ENCODE data around the gene ROR1. TPM values are rescaled to one million over a fixed set of nuclear protein-coding genes. Genes with fewer than 3 reads are reported as not detected.

ROR1 gene
- total RNA-seq, 1 donor from 2014 or later, result not detected

DNA sequence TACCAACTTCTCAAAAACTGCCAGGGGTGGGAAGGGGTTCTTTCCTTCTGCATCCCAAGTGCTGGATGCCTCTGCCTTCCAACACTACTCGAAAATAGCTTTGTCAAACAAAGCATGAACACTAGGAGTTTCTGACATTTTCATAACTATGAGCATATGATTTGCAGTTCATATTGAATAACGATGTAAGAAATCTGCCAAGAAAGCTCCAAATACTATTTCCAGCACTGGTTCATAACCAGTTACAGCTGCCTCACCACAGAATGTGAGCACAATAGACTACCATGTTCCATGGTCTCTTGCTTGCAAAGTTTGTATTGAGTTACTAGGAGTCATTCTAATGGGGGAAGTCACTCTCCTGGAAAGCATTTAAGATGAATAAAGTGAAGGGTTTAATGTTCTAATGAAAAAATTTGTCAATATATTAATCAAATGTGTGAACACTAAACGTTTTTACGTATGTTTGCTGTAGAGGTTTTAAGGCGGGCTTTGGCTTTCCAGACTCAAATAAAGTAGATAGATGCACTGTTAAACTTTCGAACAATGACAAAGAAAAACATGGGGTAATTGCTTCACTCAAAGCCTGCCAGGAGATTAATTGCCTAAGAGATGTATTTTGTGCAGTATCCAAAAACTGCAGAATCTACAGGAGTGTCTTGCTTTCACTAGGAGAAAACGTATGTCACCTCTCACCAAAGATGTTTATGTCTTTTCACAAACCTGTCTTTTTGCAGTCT lies 351.1 kb downstream of the ROR1 start:
- no peak for DNase-seq
- Mint-ChIP-seq H3K27ac (no peak overlapping the region), H3K9me3 (no peaks in the 10 kb centered on the region), H3K27me3 (peaks cover 18% of the 10 kb centered on the region), H3K4me3 (no peak overlapping the region), H3K4me1 (no peaks in the 10 kb centered on the region), H3K36me3 (ENCODE audit: low read depth) (no peaks in the 10 kb centered on the region)
- intact Hi-C loops (cut with micrococcal nuclease), result no loop called here

DNA sequence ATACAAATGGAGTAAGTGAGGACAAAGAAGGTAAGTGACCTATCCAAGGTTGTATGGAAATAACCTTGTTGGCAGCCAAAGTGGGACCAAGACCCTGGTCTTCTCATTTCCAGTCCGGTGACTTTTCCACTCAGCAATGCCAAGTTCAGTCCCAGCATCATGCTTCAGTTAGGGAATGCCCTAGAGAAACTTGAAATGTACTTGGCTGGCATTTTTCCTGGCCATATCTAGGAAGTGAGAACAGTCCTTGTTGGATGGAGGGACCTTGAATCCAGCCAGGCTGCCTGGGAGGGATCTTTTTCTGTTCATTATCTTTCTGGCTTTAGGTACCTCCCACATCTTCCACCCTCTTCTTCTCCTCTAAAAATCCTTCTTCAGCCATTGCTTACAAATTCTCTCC lies 352.8 kb downstream of the ROR1 start:
- no peak for DNase-seq
- Mint-ChIP-seq H3K4me1 (no peaks in the 10 kb centered on the region), H3K9me3 (no peaks in the 10 kb centered on the region), H3K27me3 (peaks cover 18% of the 10 kb centered on the region), H3K36me3 (ENCODE audit: low read depth) (no peaks in the 10 kb centered on the region), H3K27ac (no peak overlapping the region), H3K4me3 (no peak overlapping the region)
- intact Hi-C loops (cut with micrococcal nuclease), result no loop called here

DNA sequence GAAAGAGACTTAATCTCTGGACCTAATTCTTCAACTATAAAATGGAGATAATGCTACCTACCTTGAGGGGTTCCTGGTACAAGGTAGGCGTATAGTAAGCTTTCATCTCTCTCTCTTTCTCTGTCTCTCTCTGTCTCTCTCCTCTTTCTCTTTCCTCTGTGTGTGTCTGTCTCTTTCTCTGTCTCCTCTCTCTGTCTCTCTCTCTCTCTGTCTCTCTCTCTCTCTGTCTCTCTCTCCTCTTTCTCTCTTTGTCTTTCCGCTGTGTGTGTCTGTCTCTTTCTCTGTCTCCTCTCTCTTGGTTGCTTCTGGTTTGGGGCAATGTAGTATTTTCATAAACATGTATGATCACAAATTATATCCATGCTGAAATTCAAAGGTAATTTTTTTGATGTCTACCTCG lies 353.5 kb downstream of the ROR1 start:
- Mint-ChIP-seq H3K4me1 (no peaks in the 10 kb centered on the region), H3K27me3 (peaks cover 18% of the 10 kb centered on the region), H3K4me3 (no peak overlapping the region), H3K27ac (no peak overlapping the region), H3K9me3 (no peaks in the 10 kb centered on the region), H3K36me3 (ENCODE audit: low read depth) (no peaks in the 10 kb centered on the region)
- intact Hi-C loops (cut with micrococcal nuclease), result no loop called here
- no peak for DNase-seq

DNA sequence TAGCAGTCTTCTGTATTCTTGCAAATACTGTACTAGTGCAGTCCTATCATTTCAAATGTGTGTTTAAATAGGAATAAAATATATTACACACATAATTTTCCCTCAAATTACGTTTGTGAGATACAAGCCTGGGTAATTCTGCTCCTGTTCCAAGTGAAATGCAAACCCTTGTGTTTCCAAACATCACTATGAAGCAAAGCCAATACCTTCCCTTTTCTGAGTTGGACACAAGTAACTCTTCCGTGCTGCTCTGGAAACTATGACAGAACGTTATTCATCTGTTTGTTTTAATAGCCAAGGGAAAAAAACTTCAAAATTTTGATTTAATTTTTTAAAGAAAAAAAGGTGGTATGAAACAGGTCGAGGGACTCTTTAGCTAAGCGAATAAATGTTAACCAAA lies 355.9 kb downstream of the ROR1 start:
- no peak for DNase-seq
- Mint-ChIP-seq H3K4me3 (no peak overlapping the region), H3K9me3 (no peaks in the 10 kb centered on the region), H3K27me3 (peaks cover 7% of the 10 kb centered on the region), H3K27ac (no peak overlapping the region), H3K36me3 (ENCODE audit: low read depth) (no peaks in the 10 kb centered on the region), H3K4me1 (no peaks in the 10 kb centered on the region)
- intact Hi-C loops (cut with micrococcal nuclease), result no loop called here

DNA sequence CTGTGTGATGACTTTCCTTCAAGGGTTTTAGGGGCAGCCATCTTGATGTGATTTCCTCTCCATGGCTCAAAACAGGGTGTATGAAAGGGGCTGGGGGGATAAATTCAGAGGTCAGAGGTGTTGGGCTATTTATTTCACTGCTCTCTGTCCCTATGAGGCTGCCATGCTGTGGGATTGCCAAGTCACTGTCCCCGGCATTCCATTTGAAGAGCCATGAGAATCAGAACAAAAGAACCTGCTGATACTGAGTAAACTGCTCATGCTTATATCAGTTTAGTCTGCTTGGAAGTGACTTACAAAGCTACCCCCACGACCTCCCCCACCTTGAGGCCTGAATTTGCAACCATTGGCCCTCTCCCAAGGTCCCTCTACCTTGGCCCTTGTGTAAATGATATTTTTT lies 357.3 kb downstream of the ROR1 start:
- Mint-ChIP-seq H3K9me3 (no peaks in the 10 kb centered on the region), H3K4me1 (no peaks in the 10 kb centered on the region), H3K27me3 (peaks cover 6% of the 10 kb centered on the region), H3K36me3 (ENCODE audit: low read depth) (no peaks in the 10 kb centered on the region), H3K27ac (no peak overlapping the region), H3K4me3 (no peak overlapping the region)
- intact Hi-C loops (cut with micrococcal nuclease), result no loop called here
- no peak for DNase-seq

DNA sequence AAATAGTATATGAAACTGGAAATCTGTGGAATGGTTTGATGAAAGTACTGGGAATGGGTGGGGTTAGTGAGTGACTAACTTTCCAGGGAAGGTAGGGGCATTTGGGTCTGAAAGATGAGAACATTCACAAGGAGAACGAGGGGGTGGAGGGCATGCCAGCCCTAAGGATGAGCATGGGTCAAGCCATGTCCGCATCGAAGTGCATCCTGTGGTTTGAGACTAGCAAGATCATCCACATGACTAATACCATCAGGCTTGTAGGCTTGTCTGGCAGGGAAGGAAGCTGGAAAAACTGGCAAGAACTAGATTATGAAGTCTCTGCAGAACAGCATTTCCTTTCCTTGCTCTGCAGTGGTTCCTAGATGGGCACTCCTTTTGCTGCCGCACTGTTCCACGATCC lies 359.2 kb downstream of the ROR1 start:
- Mint-ChIP-seq H3K4me3 (no peak overlapping the region), H3K27me3 (peaks cover 4% of the 10 kb centered on the region), H3K36me3 (ENCODE audit: low read depth) (no peaks in the 10 kb centered on the region), H3K4me1 (no peaks in the 10 kb centered on the region), H3K27ac (no peak overlapping the region), H3K9me3 (no peaks in the 10 kb centered on the region)
- intact Hi-C loops (cut with micrococcal nuclease), result no loop called here
- DNase-seq, result no peak

DNA sequence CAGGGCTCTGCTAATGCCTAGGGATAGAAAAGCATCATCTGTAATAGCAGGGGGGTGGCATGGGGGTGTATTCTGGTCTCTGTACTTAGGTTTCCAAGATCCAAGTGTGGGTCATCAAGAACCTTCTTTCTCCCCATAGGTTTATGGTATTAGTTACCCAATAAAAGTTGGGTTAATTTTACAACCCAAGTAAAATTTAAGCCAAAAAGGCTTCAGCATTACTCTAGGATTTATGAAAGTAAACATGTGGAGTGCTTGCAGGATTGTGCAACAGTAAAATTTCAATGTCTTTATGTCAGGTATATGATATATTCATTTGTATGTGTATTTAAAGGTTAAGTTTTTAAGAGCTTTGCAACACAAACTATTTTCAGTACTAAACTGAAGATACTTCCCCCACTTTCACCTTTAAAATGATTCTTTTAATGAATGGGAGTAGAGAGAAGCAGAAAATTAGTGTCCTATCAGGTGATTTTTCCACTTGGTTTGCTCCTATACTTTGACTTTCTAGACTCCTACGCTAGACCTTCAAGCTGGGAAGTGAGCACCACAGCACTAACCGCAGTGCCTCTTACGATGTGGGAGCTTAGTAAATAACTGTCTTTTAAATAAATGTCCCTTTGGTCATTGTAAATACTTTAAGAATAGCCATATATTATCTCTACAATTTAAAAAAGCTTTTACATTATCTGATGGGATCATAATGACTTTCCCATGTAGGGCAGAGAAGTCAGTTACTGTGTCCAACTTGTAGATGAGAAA lies 361.8 kb downstream of the ROR1 start:
- intact Hi-C loops (cut with micrococcal nuclease), result loop anchor here (5.0 kb wide), 1 partner anchor 363 kb away; the partner anchor contains the start of gene ROR1
- Mint-ChIP-seq H3K9me3 (no peaks in the 10 kb centered on the region), H3K36me3 (ENCODE audit: low read depth) (no peaks in the 10 kb centered on the region), H3K4me1 (no peaks in the 10 kb centered on the region), H3K4me3 (no peak overlapping the region), H3K27me3 (peaks cover 3% of the 10 kb centered on the region), H3K27ac (no peak overlapping the region)
- DNase-seq, result no peak

DNA sequence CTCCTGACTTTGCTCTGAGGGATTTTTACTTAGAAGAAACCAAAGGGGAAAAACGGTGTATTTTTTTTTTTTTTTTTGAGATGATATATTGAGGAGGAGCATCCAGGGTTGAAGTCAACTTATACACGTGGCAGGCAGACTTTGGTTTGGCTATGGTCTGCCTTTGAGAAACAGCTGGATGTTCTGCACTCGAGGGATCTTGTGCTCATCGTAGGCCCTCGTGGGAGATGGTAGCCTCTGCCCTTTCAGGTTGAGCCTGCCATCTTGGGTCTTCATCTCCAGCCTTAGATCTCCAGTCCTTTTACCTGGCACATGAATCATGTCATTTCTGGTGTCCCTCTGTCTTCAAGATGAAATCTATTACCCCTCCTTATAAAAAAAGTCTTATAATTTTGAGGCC lies 362.5 kb downstream of the ROR1 start:
- no peaks in the 10 kb centered on the region for H3K9me3 Mint-ChIP-seq
- DNase-seq, result no peak
- H3K36me3 Mint-ChIP-seq (ENCODE audit: low read depth), result no peaks in the 10 kb centered on the region
- H3K4me1 Mint-ChIP-seq, result no peaks in the 10 kb centered on the region
- H3K27ac Mint-ChIP-seq, result no peak overlapping the region
- intact Hi-C loops (cut with micrococcal nuclease), result loop anchor here (5.0 kb wide), 1 partner anchor 364 kb away; the partner anchor contains the start of gene ROR1
- no peak overlapping the region for H3K4me3 Mint-ChIP-seq
- H3K27me3 Mint-ChIP-seq, result peaks cover 3% of the 10 kb centered on the region

DNA sequence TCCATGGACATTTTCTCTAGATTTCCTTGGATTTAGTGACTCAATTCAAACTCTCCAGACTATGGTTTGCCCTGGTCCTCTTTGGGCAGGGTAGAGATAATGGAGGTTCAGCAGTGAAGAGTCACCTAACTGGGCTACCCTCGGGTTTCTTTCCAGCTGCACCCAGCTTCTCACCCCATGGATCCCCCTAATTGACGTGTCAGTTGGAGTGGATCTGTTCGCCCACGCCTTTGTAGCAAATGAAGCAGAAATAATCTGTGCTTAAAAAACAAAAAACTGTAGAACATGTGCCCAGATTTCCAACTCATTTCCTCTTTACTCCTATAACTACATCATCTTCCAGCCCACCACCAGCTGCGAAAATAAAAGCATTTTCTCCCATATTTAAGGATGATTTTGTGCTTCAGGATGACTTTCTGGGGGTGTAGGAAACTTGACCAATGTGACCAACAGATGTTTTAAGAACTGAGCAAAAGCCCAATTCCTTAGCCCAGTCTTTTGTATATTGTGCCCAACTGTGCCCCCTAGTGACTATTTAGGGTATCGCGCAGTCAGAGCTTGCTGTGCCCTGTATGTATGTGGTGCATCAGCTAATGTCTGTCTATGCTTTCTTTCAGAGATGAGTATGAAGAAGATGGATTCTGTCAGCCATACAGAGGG lies 363.1 kb downstream of the ROR1 start:
- H3K9me3 Mint-ChIP-seq, result no peaks in the 10 kb centered on the region
- no peak overlapping the region for H3K27ac Mint-ChIP-seq
- peak; percentile 90 for DNase-seq
- no peaks in the 10 kb centered on the region for H3K36me3 Mint-ChIP-seq (ENCODE audit: low read depth)
- no peaks in the 10 kb centered on the region for H3K4me1 Mint-ChIP-seq
- peaks cover 3% of the 10 kb centered on the region for H3K27me3 Mint-ChIP-seq
- intact Hi-C loops (cut with micrococcal nuclease), result loop anchor here (1.0 to 5.0 kb wide), 4 partner anchors 109 to 521 kb away; partner anchors contain the start of gene ROR1
- H3K4me3 Mint-ChIP-seq, result no peak overlapping the region

DNA sequence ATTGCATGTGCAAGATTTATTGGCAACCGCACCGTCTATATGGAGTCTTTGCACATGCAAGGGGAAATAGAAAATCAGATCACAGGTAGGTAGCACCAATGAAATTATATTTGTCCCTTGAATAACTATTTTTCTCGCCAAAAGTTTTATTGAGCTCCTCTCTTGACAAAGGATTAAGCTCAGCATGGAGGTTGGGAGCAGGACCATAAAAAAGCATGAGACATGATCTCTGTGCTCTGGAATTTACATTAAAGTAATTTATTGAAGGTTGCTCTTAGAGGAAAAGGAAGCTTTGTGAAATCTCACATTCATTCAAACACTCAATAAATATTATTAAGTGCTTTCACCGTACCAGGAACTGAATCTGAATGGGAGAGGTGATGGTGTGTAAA lies 363.6 kb downstream of the ROR1 start:
- no peak overlapping the region for H3K4me3 Mint-ChIP-seq
- no peak overlapping the region for H3K27ac Mint-ChIP-seq
- no peak for DNase-seq
- no peaks in the 10 kb centered on the region for H3K4me1 Mint-ChIP-seq
- H3K9me3 Mint-ChIP-seq, result no peaks in the 10 kb centered on the region
- H3K36me3 Mint-ChIP-seq (ENCODE audit: low read depth), result no peaks in the 10 kb centered on the region
- intact Hi-C loops (cut with micrococcal nuclease), result loop anchor here (1.0 to 5.0 kb wide), 4 partner anchors 109 to 521 kb away; partner anchors contain the start of gene ROR1
- peaks cover 3% of the 10 kb centered on the region for H3K27me3 Mint-ChIP-seq

DNA sequence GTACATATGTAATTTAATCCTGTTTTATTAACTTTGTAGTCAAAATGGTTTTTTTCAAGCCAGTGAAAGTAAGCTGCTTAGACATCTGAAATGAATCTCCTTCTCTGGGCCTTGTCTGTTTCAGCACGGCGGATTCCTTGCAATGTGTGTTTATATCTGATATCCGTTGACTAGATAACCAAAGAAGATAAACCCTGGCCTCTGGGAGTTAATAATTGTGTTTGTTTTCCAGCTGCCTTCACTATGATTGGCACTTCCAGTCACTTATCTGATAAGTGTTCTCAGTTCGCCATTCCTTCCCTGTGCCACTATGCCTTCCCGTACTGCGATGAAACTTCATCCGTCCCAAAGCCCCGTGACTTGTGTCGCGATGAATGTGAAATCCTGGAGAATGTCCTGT lies 366.1 kb downstream of the ROR1 start:
- intact Hi-C loops (cut with micrococcal nuclease), result loop anchor here (5.0 kb wide), 1 partner anchor 368 kb away; the partner anchor contains the start of gene ROR1
- no peak for DNase-seq
- Mint-ChIP-seq H3K36me3 (ENCODE audit: low read depth) (no peaks in the 10 kb centered on the region), H3K4me3 (no peak overlapping the region), H3K27me3 (peaks cover 3% of the 10 kb centered on the region), H3K9me3 (no peaks in the 10 kb centered on the region), H3K27ac (no peak overlapping the region), H3K4me1 (no peaks in the 10 kb centered on the region)

DNA sequence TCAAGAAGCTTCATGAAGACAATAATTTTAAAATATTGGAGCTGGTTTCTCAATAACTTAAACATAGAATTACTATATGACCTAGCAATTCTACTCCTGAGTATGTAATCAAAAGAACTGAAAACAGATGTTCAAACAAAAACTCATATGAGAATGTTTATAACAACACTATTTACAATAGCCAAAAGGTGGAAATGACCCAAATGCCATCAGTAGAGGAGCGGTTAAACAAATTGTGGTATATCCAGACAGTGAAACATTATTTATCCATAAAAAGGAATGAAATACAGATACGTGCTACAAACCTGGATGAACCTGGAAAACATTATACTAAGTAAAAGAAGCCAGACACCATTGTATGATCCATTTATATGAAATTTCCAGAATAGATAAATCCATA lies 366.8 kb downstream of the ROR1 start:
- DNase-seq, result no peak
- Mint-ChIP-seq H3K27ac (no peak overlapping the region), H3K27me3 (peaks cover 3% of the 10 kb centered on the region), H3K36me3 (ENCODE audit: low read depth) (no peaks in the 10 kb centered on the region), H3K9me3 (no peaks in the 10 kb centered on the region), H3K4me1 (no peaks in the 10 kb centered on the region), H3K4me3 (no peak overlapping the region)
- intact Hi-C loops (cut with micrococcal nuclease), result no loop called here

DNA sequence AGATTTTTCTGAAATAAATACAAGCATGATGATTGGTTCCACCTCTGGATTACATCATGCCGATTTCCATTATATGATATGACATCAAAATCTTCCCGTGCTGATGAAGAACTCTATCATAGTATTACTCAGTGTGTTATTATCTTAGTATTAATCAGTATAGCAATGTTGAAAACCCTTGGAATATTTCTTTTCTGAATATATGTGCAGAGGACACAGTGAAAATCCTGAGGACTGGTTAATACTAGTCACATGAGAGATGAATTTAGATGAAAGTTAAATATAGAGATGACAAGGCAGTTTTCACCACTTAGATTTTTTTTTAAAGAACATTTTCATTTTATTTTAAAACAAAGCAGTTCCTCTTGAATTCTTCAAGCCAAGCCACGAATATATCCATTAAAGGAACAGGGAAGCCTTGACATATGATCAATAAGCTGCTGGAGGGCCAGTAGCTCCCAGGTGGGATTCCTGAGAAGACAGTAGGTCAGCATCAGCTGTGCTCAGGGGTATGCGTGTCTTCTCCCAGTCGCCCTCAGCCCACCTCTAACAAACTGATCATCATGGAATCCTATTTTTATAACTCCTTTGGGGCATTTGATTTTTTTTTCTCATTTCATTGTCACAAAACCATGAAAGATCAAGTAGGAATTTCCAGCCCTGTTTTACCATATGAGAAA lies 373.4 kb downstream of the ROR1 start:
- intact Hi-C loops (cut with micrococcal nuclease), result no loop called here
- Mint-ChIP-seq H3K4me3 (no peak overlapping the region), H3K4me1 (no peaks in the 10 kb centered on the region), H3K9me3 (no peaks in the 10 kb centered on the region), H3K27me3 (peaks cover 3% of the 10 kb centered on the region), H3K36me3 (ENCODE audit: low read depth) (no peaks in the 10 kb centered on the region), H3K27ac (no peak overlapping the region)
- DNase-seq, result no peak
